Measurements from ENCODE around the gene FNDC10. TPM values are rescaled to one million over a fixed set of nuclear protein-coding genes. Genes with fewer than 3 reads are reported as not detected.

Gene FNDC10
- total RNA-seq, 1 experiment from 2014 or later, result 6.6 TPM

DNA sequence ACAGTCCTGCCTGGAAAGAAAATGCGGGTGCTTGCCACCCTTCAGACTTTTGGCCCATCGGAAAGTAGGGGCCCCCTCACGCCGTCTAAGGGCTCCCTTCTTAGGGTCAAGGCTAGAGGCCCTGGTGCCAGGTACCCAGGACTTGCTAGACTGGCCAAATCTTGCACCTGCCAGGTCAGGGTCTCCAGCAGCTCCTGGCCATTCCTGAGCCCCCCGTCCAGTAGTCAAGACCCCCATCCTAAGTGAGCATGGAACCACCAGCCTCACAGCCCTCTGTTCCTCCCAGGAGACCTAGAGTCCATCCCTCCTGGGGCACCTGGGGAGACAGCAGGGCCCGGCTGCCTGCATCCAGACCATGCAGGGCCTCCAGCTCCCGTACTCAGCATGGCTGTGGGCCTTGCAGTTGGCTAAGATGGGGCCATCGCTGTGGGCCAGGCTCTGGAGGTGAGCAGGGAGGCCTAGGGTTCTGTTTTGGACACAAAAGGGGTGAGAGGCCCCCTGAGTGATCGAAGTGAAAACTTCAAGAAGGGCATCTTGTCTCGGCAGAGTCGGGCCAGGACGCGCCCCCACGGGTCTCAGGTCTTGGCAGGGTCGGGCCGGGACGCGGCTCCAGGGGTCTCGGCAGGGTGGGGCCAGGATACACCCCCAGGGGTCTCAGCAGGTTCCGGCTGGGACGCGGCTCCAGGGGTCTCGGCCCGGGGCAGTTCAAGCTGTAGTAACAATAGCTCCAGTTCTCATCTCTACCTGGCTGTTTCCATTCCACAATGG is 5.9 kb downstream of the FNDC10 start:
- in situ Hi-C loops (cut with HindIII; ENCODE audit: low pct_unique_long_range_greater_than_20kb, low sequenced_read_pairs), result no loop called here
- no peak for DNase-seq (ENCODE audit: low read depth, low spot score)

DNA sequence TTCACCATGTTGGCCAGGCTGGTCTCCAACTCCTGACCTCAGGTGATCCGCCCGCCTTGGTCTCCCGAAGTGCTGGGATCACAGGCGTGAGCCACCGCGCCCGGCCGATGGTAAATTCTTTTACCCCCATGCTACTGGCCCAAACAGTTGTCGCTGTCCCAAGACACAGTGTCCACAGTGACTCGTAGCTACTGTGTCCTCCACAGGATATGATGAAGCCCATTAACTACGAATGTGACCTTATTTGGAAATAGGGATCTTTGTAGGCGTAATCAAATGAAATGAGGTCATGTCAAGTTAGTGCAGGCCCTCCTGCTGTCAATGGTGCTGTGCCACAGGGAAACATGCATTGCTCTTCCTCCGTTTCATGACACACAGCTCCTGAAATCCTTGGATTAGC is 8.5 kb downstream of the FNDC10 start:
- in situ Hi-C loops (cut with HindIII; ENCODE audit: low pct_unique_long_range_greater_than_20kb, low sequenced_read_pairs), result no loop called here
- no peak for DNase-seq (ENCODE audit: low read depth, low spot score)

DNA sequence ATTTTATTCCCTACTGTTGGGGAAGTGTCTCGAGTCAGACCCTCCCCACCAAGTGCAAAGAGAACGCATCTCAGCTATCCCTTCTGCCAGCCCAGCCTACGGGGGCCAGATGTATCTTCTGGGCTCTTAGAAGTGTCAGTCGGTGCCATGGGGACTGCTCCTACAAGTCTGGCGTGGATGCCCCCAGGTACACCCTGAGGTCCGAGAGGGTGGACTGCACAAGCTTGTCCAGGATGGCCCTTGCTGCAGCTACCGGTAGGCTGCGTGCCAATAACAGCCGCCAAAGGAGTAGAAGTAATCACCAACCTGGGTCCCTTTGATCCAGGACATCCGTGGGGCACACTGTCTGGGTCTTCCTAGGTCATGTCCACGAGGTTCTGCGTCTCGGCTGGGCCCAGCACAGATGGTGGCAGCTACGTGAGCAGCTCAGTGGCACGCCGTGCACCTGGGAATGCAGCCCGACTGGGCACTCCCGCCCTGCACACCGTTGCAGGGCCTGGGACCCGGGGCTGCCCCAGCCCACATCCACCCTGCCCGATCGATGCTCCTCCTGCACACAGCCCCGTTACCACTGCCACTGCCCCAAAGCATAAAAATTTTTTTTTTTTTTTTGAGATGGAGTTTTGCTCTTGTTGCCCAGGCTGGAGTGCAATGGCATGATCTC is 16.5 kb downstream of the FNDC10 start:
- DNase-seq (ENCODE audit: low read depth, low spot score), result no peak
- in situ Hi-C loops (cut with HindIII; ENCODE audit: low pct_unique_long_range_greater_than_20kb, low sequenced_read_pairs), result no loop called here

DNA sequence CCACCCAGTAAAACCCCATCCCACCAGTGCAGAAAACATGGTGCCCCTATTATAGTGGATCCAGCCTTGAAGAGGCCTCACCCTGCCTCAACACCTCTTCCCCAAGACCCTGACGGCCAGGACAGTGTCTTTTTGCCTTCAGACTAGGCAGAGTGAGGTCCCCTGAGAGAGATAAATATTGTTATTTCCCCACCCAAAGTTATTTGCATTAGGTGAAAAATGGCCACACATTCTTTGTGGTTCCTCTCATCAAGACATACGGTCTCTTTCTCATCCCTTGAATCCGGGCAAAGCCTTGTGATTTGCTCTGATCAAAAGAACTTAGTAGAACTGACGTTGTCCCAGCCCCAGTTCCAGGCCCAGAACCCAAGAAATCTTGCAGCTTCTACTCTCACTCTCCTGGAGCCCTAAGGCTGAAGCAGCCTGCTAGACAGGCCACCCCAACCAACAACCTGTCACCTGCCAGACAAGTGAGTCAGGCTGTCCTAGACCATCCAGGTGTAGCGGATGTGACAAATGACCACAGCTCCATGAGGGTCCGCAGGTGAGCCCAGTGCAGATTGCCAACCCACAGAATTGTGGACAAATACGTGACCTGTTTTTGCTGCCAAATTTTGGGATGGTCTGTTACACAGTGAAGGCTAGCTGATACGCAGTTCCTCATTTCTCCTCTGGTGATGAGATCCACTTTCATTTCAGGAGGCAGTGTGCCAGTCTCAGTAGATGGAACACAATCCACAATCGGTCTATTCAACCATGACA is 17.2 kb downstream of the FNDC10 start:
- no peak for DNase-seq (ENCODE audit: low read depth, low spot score)
- in situ Hi-C loops (cut with HindIII; ENCODE audit: low pct_unique_long_range_greater_than_20kb, low sequenced_read_pairs), result no loop called here

DNA sequence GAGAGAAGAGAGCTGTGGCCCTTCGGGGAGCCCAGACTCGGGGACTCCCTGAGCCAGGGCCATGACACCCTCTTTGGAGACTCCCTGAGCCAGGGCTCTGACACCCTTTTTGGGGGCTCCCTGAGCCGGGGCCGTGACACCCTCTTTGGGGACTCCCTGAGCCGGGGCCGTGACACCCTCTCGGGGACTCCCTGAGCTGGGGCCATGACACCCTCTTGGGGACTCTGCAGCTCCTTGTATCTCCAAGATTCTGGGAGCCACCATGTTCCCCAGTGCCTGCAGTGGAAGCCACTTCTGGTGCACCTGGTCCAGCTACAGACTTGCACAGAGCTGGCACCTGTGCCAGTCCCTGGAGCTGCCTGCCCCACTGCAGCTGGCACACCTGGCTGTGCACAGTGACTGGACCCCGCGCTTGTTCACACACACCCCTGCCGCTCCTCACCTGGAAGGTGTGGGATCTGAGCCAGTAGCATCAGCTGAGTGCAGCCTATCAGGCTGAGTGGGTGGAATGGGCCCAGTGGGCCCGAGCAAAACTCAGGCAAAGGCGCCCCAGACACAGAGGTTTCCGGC is 21.5 kb downstream of the FNDC10 start:
- no peak for DNase-seq (ENCODE audit: low read depth, low spot score)
- in situ Hi-C loops (cut with HindIII; ENCODE audit: low pct_unique_long_range_greater_than_20kb, low sequenced_read_pairs), result no loop called here

DNA sequence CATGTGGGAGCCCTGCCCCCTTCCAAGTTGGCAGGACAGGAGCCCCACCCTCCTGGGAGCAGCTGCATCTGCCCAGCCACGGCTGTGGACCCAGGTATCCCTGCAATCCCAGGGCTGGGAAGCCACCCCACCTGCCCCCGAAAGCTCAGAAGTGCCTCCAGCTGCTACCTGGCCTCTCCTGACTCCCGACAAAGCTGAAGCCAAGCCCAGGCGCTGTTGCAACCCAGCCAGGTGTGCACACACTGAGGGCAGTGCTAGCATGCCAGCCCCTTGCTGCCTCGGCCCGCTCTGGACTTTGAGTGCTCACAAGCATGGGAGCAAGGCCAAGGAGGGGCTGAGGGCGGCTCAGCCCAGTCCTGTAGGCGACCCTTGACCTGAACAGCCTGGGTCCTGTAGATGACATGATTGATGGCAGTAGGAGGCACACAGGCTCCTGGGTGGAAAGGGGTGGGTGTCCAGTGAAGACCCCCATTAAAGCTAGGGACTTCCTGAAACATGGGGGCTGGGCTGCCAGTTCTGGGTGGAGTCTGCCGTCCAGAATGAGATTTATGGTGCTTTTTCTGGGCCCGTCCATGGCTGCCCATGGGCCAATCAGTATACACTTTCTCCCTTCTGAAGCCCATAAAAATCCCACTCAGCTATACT is 22.4 kb downstream of the FNDC10 start:
- in situ Hi-C loops (cut with HindIII; ENCODE audit: low pct_unique_long_range_greater_than_20kb, low sequenced_read_pairs), result no loop called here
- DNase-seq (ENCODE audit: low read depth, low spot score), result no peak

DNA sequence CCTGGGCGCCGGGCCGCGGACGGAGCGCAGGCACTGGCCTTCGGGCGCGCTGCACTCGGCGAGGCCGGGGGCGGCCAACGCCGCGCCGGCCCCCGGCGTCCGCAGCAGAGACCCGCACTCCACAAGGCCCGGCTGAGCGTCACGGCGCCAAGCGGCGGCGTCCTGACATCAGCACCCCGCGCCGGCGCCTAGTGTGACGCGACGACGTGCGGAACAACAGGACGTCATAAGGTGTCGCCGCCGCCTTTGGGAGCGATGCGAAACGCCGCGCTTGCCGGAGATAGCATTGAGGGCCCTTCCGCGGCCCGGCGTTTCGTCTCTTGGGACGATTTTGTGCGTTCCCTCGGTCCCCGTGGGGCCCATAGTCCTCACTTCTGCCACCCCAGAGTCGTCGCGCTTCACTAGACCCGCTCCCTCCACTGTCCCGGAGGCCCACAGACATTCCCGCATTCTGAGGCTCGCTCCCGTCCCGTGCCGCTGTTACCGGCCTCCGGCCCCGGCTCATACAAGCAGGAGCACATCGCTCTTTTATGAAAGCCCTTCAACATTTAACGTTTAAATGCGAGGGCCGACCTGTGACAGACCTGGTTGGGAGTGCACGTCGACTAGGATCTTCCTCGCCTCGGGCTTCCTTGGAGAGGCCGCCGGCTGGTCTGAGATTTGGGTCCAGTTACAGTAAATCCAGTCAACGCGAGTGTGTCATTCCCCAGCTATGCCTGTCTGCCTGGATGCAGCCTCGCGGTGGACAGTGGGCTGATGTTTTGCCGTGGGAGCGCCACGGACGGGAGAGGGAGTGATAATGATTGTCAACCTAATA is 25.0 kb downstream of the FNDC10 start, which contains the start of gene SSU72:
Gene SSU72, minus strand, starts transcription at position 143 of the 817 bp plus-strand sequence. CDS start 306 bp downstream, outside the sequence.
- in situ Hi-C loops (cut with HindIII; ENCODE audit: low pct_unique_long_range_greater_than_20kb, low sequenced_read_pairs), result no loop called here
- DNase-seq (ENCODE audit: low read depth, low spot score), result peak; percentile 87

DNA sequence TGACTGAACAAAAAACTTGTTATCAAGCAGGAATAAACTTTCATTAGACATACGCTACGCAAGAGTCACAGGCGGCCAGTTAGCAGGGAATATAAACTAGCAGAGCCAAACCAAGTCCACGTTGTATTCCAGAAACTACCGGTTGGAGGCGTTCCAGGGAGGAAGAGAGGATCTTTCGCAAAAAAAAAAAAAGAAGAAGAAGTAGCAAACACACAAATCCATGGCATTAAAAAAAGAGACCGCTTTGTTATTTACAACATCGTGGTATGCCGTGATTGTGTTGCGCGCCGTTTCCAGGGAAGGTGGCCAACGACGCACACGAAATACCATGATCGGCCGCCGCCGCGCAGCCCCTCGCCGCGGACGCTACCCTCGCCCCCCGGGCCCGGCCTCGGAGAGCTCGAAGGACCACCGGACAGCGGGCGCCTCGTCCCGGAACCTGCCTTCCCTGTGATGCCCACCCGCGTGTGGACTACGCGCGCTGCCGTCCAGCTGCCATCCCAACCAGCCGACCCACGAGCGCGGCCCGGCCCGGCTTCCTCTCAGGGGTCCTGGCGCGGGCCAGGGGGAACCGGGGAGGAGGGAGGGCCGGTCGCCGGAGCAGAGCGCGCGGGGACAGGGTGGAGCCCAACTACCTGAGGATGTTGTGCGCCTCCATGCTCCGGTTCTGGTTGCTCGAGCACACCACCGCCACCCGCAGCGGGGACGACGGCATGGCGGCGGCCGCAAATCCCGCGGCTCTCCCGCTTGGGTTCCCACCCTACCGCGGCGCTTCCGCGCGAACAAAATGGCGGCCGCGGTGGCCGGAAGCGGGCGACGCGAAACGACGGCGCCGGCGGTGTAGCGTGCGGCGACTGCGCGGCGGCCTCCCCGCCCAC is 25.9 kb downstream of the FNDC10 start:
- in situ Hi-C loops (cut with HindIII; ENCODE audit: low pct_unique_long_range_greater_than_20kb, low sequenced_read_pairs), result no loop called here
- peak; percentile 62 for DNase-seq (ENCODE audit: low read depth, low spot score)

DNA sequence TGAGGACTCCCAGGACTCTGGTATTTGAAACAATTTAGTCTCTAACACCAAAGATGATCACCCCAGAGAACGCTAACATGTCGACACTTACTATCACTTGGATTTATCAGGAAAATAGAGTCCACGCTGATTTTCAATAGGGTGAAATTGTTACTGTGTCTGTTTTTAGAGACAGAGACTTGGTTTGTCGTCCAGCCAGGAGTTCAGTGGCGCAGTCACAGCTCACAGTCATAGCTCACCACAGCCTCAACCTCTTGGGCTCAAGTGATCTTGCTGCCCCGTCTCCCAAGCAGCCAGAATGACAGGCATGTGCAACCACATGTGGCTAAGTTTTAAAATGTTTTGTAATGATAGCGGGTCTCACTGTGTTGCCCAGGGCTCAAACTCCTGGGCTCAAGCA is 30.6 kb downstream of the FNDC10 start:
- in situ Hi-C loops (cut with HindIII; ENCODE audit: low pct_unique_long_range_greater_than_20kb, low sequenced_read_pairs), result no loop called here
- no peak for DNase-seq (ENCODE audit: low read depth, low spot score)

DNA sequence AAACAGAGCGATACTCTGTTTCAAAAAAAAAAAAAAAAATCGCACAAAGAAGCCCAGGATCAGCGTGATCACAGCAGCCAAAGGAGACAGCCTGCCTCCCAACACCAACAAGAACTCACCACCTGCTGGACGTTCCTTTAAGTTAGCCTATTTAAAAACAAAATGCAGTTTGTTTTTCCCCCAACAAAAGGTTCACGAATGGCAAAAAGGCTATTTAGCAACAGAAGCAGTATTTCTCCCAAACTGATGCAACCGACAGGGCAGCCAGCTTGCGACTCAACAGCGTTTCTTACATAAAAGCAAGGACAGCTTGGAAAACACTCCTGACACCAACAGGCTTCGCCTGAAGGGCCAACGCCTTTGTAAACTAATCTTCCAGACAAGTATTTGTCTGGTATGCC is 32.0 kb downstream of the FNDC10 start:
- peak; percentile 58 for DNase-seq (ENCODE audit: low read depth, low spot score)
- in situ Hi-C loops (cut with HindIII; ENCODE audit: low pct_unique_long_range_greater_than_20kb, low sequenced_read_pairs), result no loop called here

DNA sequence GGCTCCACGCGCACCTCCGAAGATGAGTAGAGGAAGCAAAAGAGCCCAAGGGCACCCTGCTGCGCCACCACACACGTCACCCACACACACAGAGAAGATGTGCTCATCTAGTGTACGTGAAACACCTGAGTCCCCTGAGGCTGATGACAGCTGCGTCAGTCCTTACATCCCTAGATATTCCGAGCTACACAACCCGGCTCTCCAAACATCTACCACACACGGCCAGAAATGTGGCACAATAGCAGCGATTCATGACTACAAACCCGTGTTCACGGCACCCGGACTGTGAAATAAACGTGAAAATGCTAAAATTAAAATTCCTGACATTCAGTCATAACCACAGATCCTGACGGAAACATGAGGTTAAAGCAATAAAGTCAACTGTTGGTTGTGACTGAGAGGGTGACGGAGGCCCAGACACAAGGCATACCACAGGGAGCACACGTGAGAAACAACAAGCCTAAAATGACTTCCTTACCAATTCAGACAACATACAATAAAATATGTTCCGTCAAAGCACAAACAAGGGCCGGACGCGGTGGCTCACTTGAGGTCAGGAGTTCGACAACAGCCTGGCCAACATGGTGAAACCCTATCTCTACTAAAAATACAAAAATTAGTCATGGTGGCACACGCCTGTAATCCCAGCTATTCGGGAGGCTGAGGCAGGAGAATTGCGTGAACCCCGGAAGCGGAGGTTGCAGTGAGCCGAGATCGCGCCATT is 32.6 kb downstream of the FNDC10 start:
- in situ Hi-C loops (cut with HindIII; ENCODE audit: low pct_unique_long_range_greater_than_20kb, low sequenced_read_pairs), result no loop called here
- DNase-seq (ENCODE audit: low read depth, low spot score), result peak; percentile 78

DNA sequence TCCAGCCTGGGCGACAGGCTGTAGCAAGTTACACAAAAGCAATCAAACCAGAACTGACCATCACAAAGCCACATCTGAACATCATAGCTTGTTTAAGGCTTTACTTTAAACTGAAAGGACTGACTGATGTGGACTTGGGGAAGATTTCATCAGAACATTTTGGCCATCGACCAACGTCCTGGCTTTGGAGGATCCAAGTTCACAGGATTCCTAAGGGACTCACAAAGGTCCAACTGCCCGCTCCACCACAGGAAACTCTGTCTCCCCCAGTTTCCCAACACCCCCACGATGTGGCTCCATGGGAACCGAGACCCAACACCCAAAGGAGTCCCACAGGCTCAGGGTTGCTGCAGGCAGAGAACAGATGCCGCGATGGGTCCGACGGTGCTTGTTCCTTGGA is 34.6 kb downstream of the FNDC10 start:
- DNase-seq (ENCODE audit: low read depth, low spot score), result no peak
- in situ Hi-C loops (cut with HindIII; ENCODE audit: low pct_unique_long_range_greater_than_20kb, low sequenced_read_pairs), result no loop called here

DNA sequence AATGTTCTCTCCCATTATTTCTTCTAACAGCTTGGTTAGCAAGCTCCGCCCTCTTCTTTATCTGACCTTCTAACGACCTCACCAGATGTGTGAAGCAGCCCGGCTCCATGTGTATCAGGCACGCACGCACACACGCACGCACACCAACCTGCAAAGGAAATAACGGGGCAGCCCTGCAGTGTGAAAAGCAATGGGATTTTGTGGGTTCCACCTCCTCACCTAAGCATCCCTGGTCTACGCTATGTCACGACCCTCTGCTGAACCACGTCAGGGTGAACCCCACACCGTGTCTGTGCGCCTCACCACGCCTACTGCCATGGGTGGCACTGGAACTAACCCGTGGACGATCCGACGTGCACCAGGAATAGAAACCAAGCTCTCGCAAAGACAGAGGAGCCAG is 35.7 kb downstream of the FNDC10 start:
- in situ Hi-C loops (cut with HindIII; ENCODE audit: low pct_unique_long_range_greater_than_20kb, low sequenced_read_pairs), result no loop called here
- DNase-seq (ENCODE audit: low read depth, low spot score), result no peak

DNA sequence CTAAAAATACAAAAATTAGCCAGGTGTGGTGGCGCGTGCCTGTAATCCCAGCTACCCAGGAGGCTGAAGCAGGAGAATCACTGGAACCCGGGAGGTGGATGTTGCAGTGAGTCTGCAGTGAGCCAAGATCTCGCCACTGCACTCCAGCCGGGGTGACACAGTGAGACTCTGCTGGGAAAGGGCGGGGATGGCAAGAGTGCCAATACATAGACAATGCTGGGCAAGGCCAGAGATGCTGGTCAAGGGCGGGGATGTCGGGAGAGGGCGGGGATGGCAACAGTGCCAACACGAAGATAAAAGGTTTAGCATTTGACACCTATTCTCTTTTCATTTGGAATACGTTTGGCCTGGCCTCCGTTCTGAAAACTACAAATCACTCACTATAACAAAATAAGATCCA is 36.2 kb downstream of the FNDC10 start:
- in situ Hi-C loops (cut with HindIII; ENCODE audit: low pct_unique_long_range_greater_than_20kb, low sequenced_read_pairs), result no loop called here
- no peak for DNase-seq (ENCODE audit: low read depth, low spot score)

DNA sequence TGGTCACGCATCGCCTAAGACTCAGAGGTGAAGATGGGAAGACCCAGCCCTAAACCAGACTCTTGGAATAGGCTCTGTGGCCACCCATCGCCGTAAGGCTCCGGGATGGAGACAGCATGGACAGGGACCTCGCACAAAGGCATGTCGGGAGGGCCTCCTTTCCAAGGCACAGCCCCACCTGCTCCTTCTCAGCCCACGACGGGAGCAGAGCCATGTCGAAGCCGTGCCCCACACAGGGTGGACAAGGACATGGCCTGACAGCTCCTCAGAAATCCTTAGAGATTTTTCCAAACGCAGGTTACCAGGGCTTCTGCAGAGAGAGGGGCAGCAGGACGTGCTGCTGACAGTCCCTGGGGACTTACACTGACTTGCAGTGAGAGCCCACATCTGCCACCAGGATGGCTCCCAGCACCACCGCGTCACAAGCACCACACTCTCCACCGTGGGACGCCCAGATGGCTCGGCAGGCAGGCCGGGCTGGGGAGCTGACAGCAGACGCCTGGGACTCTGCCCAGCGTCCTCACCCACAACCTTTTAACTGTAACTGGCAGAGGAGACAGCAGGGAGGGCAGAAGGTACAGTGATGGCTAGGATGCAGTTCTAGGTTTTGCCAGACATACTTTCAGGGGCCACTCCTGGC is 37.3 kb downstream of the FNDC10 start:
- no peak for DNase-seq (ENCODE audit: low read depth, low spot score)
- in situ Hi-C loops (cut with HindIII; ENCODE audit: low pct_unique_long_range_greater_than_20kb, low sequenced_read_pairs), result no loop called here
